Activated T-cell treated with anti-CD3 and anti-CD28 coated beads for 24 hours (primary cell): ENCODE data around the gene LSM14B.

ENCODE experiments used
- DNase-seq: peaks from one replicate; pipeline ENCODE4 v3.0.0-alpha.2; 2020; ENCODE audit warnings: low read depth

Gene LSM14B

DNA sequence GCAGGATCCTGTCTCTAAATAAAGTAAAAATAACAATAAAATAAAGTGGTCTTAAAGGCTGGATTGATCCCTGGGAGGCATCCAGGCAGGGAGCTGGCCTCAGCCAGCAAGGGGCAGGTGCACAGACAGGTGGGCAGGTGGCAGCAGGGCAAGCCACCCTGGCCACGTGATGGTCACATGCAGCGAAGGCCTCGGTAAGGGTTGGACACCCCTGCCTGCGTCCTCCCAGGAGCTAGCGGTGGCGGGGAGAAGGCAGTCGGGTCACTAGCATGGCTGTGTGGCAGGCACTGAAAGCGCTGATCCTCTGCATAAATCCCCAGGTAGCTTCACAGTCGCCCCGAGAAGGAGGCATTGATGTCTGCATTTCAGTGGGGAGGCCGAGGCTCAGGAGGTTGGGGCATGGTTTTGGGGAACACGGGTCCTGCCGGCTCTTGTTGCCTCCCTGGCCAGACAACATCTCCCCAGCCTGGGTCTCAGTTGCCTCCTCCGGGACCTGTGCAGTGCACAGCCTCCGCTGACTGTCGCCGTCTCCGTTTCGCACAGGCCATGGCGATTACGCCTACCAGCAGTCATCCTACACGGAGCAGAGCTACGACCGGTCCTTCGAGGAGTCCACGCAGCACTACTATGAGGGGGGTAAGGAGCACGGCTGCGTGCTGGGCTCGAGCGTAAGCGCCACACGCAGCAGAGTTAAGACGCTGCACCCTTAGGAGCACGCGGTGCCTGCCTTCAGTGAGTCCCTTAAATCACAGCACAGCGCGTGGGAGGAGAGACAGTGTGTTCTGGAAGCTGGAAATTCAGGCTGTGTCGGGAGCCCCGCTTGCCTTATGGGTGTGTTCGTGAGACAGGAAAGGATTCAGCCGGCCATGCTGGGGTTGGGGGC, 42.8 kb downstream of the LSM14B start:
- no peak for DNase-seq

DNA sequence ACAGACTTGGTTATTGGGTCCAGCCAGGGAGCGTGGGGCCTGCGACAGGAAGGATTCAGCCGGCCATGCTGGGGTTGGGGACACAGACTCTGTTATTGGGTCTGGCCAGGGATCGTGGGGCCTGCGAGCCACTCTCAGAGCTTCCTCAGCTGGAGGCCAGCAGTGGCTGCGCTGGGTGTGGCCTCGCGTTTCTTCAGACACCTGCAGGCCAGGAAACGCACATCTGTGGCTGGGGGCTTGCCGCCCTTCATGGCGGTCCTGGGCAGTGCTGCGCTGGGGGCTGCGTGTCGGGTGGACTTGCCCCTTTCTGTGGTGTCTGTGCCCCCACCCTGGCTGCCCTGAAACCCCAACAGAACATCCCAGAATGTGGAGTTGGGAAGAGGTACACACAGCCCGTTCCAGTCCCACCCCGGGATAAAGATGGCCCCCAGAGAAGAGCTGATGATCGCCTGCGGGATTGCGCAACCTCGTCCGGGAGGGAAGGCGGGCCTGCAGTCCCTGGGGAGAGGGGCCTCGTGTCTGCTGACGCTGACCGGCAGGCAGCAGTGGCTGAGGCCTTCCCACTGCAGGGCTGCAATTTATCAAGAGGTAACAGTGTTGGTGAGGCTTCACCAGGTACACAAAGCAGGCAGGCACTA, 43.6 kb downstream of the LSM14B start:
- DNase-seq = no peak

DNA sequence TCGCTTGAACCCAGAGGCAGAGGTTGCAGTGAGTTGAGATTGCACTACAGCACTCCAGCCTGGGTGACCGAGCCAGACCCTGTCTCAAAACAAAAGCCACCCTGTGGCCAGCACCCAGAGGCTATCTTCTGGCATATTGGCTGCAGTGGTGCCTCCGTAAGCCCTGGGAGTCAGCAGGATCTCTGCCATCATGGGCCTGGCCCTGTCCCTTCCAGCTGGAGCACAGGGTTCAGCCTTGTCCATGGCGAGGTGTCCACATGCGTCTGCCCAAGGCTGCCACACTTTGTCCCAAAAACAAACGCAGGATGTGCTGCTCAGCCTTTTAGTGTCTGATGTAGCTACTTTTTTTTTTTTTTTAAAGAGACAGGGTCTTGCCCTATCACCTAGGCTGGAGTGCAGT, 45.2 kb downstream of the LSM14B start:
- DNase-seq = no peak

DNA sequence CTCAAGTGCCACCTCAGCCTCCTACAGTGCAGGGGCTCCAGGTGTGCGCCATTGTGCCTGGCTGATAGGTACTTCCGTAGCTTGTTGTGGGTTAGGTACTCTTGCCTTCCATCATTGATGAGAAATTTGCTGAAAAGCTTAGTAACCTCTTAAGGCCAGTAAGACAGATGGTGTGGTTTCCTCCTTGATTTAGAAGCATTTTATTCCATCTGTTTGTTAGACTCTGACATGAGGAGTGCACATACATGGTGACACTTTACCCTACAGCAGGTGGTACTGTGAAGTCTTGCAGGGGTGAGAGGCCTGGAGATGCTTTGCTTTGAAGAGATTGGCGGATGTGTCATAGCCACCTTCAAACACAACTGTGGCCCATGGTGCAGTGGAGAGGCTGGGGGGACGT, 45.8 kb downstream of the LSM14B start:
- no peak for DNase-seq

DNA sequence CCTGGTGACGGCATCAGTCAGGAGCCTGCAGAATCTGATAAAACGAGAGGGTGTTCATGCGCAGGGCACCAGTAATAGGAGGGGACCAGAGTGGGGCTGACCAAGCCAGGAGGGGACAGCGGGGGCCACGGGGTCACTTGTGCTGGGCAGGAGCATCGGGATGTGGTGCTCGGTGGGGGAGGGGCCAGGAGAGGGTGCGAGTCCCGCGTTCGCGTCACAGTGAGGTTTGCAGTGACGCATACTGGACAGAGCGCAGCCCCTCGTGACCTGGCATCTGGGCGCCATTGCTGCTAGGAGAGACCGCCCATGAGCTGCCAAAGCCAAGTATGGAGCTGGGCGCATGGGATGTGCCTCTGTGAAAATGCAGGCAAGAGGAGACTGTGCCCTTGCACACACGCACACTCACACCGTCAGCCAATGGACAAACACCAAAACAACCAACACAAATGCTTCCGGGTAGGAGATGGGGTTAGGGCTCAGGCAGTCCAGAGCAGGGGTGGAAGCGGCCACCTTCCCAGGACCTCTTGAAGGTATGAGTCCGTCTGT, 46.7 kb downstream of the LSM14B start:
- DNase-seq = no peak

DNA sequence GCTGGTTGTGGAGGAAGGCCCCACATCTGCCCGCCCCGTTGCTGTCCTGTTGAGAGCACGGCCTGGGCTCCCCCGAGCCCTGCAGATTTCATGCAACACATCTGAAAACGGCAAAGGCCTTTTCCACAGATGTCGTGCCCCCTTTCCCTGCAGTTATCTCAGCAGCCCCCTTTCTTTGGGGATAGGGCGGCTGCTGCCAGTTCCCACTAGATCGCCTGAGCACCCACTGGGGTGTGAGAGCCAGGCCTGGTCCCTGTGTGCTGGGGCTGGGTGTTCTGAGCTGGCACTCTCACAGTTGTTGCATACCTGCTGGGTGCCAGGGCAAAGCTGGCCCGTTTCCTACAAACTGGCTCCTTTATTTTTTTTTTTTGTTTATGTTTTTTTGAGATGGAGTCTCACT, 48.3 kb downstream of the LSM14B start:
- DNase-seq = no peak

DNA sequence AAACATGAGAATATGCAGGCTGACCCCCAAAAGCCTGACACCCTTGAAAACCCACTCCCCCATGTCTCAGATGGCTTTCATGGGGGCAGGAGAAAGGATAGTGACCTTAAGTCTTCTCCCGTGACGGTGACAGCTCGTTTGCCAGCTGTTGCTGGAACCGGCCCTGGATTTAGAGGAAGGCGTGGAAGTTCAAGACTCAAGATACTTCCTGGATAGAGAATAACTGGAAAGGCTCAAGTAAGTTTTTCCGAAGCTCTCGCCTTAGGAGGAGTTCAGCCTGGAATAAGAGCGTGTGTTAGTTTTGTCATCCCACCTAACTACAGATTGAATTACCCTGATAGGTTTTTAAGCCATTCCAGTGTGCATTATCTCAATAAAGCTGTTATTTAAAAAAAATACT, 49.0 kb downstream of the LSM14B start:
- no peak for DNase-seq

DNA sequence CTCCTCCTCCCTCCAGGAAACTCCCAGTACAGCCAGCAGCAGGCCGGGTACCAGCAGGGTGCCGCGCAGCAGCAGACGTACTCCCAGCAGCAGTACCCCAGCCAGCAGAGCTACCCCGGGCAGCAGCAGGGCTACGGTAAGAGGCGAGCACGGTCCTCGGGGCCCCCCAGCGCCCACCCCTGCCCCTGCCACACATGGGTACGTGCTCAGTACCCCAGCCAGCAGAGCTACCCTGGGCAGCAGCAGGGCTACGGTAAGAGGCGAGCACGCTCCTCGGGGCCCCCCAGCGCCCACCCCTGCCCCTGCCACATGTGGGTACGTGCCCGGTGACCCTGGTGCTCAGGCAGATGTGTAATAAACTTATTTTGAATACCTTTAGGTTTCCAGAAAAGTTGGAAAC, 50.4 kb downstream of the LSM14B start:
- DNase-seq = no peak

DNA sequence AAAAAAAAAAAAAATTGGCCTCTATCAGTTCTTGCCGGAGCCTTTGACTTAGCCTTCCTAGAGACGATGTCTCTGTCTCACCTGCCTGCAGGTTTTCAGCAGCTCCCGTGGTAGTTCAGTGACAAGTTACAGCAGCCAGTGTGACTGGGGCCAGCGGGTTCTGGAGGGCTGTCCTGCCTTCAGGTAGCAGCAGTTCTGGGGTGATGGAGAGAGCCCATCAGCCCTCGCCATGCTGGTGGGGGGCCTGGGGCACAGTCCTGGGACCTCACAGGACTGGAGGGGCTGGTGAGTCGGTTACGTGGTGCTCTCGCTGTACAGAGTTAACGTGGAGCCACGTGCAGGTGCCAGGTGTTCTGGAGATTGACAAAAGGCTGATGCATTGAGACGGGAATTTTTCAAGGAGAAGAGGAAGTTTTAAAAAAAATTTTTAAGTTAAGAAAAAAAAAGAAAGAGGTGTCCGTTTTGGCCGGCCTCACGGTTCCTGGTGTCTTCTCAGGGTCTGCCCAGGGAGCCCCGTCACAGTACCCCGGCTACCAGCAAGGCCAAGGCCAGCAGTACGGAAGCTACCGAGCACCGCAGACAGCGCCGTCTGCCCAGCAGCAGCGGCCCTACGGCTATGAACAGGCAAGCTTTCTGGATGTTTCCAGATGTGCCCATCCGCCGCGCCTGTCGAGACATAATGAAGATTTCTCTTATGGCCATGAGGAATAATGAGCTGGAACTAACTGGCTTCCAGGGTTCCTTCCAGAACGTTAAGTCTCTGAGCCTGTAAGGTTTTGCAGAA, 51.9 kb downstream of the LSM14B start:
- DNase-seq = no peak

DNA sequence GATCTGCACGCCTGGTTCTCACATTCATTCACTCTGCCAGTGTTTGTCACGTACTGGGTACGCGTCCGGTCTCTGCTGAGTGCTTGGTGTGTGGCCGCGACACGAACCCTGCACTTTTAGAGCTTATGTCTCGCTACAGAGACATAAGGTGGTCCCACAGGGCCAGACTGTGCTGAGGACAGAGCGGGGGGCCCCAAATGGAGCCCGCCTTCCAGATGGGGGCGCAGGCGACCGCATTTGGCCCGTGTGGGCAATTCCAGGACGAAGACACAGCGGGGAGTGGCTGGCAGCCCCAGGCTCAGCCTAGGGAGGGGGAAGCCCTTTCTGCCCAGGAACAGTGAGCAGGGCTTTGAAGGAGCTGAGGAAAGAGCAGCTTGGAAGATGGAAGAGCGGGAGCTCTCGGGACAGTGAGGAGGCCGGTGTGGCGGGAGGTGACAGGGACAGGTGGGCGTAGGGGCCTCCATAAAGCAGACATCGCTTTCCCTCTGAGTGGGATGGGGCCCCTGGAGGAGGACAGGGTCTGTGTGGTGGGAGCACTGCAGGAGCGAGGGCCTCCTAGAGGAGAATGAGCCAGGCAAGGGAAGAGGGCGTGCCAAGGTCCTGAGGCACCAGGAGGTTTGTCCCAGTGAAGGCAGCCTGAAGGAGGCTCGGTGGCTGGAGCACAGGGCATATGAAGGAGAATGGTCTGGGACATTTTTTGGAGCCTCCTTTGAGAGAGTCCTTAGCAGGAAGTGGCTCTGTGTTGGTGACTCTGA, 52.8 kb downstream of the LSM14B start:
- DNase-seq = no peak

DNA sequence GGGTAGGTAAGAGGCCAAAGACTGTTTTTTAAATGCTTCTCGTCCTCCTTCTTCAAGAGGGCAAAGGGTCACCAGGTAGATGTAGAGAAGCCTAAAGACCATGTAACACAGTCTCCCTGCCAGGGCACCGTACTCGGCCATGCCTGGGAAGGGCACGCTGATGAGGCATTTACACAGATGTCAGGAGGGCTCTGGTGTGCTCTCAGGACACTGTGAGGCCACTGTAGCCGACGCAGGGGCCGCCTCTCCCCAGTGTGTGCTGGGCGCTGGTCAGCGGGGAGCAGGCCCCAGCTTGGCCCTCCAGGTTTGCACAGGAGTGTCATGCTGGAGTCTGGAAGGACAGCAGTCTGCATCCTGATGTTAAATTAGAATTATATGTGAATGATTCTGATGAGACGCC, 53.4 kb downstream of the LSM14B start:
- no peak for DNase-seq

DNA sequence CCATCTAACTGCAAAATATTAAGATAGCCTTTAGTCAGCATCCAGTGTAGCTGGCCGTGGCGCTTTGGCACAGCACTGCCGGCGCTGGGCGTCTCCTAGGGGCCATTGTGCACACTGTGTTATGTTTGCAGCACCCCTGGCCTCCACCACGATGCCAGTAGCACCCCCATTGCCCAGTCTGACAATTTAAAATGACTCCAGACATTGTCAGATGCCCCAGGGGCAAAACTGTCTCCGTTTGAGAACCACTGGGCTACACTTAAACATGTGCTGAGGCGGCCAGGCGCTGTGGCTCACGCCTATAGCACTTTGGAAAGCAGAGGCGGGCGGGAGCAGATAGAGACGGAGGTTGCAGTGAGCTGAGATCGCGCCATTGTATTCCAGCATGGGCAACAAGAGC, 54.6 kb downstream of the LSM14B start:
- no peak for DNase-seq

DNA sequence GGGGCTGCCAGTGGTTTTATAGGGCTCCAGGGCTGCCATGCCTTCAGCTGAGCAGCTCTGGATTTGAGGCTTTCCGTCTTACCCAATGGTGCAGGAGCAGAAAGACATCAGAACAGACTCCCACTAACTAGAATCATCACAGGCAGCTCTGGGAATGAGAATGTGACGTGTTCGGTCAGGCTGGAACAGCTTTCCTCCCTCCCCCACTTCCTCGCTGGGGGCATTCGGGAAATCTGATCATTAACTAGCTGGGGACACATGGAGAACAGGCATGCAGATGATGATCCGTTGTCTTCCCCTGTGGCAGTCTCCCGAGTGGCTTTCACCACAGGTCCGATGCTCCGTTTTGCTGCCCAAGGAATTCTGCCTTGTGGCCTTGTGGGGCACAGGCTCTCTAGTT, 55.0 kb downstream of the LSM14B start:
- no peak for DNase-seq

DNA sequence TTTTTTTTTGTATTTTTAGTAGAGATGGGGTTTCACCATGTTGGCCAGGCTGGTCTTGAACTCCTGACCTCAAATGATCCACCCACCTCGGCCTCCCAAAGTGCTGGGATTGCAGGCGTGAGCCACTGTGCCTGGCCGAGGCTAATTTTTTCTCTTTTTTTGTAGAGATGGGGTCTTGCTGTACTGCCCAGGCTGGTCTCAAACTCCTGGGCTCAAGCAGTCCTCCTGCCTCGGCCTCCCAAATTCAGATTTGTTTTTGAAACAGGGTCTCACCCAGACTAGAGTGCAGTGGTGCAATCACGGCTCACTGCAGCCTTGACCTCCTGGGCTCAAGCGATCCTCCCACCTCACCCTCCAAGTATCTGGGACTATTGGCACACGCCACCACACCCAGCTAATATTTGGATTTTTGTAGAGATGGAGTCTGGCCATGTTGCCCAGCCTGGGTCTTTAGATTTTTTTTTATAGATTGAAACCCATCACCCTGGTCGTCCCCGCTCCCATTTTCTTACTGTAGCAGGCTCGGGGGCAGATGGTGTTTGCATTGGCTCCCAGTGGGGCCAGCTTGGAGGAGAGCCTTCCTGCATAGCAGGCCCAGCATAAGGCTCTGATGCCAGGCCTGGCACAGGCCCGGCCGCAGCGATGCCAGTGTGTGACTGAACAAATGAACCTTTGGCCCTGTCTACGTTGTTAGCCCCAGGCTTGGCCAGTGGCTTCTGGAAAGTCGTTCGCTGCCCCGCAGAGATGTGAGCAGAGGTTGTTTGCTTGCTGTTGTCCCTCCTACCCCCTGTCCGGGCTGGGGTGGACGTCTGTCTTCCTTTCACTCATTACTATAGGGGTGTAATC, 56.3 kb downstream of the LSM14B start:
- no peak for DNase-seq

DNA sequence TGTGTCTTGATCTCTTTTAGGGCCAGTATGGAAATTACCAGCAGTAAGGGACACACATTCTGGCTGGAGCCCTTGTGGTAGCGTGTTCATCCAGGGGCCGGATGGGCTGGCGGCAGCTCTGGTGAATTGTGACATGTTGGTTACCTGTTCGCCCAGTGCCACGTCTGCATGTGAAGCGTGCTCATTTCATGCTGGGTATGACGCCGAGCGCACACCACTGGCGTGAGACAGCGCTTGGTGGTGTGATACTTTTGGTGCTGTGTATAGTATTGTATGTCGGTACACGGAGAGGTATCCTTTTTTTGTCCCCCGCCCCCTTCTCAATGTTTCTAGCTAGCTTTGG, 56.9 kb downstream of the LSM14B start:
- DNase-seq = no peak

DNA sequence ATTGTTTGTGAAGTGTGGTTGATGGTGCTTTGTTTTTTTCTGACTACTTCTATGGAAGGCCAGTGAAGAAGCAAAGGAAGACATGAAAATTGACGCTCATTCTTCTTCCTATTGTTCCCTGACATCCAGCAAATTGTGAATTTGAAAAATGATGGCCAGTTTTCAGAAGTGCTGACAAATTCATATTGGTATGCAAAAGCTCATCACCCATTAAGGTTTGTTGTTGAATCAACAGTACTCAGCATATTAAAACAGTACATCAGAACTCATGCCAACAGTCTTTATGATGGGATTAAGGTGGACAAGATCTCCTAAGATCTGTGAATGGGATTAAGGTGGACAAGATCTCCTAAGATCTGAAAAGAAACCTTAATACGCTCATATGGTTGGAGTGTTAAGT, 59.5 kb downstream of the LSM14B start:
- no peak for DNase-seq

DNA sequence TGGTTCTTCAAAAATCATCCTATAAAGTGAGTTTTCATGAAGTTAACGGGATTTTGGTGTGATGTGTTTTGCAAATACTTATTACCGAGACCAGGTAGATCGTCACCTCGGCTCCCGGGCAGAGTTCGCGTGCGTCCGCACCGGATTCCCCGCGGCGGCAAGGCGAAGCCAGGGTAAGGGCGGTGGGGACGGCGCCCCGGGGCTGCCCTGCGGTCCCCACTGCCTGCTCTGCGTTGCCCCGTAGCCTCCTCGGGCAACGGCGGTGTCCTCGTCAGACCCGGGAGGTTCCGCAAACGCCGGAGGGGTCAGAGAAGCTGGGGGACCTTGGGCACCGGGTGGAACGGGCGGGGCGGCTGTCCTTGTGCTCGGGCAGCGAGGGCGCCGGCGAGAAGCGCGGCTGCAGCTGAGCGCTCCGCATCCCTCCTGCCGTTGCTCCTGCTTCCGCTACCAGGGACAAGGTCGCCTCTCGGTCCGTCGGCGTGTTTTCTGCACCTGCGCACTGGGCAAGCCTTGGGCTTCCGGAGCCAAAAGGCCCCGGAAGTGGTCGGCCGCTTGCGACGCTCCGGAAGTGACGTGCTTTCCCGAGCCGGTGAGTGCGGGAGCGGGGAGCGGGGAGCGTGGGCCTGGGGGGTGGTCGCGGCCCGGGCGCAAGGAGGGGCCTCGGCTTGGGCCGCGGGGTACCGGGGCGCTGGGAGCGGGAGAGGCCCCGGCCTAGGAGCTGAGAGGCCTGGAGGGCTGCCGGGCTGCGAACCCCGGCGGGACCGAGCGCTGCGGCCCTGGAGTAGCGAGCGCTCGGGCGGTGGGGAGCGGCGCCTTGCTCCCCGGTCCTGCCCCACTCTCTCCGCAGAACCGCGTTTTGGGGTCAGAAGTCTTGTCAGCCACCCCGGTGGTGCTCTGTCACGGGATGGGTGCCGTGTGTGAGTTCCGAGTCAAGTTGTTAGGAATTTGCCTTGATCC, 60.5 kb downstream of the LSM14B start, which contains the start of gene MTG2:
Gene MTG2, plus strand, starts transcription at position 560 of the 957 bp plus-strand sequence. CDS start 10,393 bp downstream, outside the sequence.
- DNase-seq = peak; percentile 93

DNA sequence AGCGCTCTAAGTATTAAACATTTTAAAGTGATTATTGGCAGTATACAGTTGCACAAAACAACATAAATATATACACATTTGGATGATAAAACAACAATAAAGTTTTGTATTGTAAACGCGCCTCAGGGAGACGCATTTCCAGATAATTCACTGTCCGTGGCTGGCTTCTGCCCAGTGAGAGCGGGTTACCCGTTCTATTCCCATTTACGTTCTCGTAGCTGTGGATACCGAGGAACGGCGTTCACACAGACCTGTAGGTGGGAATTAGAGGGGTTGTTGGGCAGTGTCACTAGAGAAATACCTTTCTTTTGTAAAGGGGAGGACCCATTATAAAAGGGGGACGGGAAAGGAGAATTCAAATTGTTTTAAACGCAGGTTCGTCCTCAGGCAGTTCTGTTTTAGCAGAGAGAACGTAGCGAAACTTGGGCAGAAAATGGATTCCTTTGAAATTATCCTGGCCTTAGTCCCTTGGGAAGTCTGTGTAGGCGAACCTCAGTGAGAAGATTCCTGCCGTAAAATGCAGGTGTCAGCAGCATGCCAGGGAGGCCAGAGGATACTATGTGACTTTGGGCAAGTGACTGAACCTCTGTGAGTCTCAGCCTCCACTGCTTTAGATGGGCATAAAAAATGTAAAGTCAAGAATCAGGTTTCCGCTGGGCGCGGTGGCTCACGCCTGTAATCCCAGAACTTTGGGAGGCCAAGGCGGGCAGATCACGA, 61.3 kb downstream of the LSM14B start:
- DNase-seq = no peak
